Osteoblast (primary cell): Measurements from ENCODE around the gene CEP70. TPM values are rescaled to one million over a fixed set of nuclear protein-coding genes. Genes with fewer than 3 reads are reported as not detected.

Experiments used
- DNase-seq: peaks from one replicate; pipeline ENCODE4 v3.0.0; 2011; ENCODE audit warnings: low spot score, mixed read lengths; ENCODE audit not compliant: insufficient read length; ENCODE audit errors: missing footprints
- H2AFZ ChIP-seq: 2 replicates; pipeline ENCODE4 v1.6.0; 2011; ENCODE audit warnings: mild to moderate bottlenecking, low read length
- H3K27ac ChIP-seq: 2 replicates; pipeline ENCODE4 v1.5.1; 2011; ENCODE audit warnings: mild to moderate bottlenecking, low read depth, low read length, moderate library complexity
- H3K27me3 ChIP-seq: 2 replicates; pipeline ENCODE4 v1.6.0; 2012; ENCODE audit warnings: mild to moderate bottlenecking, control low read depth, inconsistent platforms, low read length, moderate library complexity; ENCODE audit not compliant: insufficient read depth
- H3K36me3 ChIP-seq: 2 replicates; pipeline ENCODE4 v1.5.1; 2011; ENCODE audit warnings: mild to moderate bottlenecking, low read length, control low read depth, moderate library complexity; ENCODE audit not compliant: insufficient read depth
- H3K4me1 ChIP-seq: 2 replicates; pipeline ENCODE4 v1.5.1; 2011; ENCODE audit warnings: mild to moderate bottlenecking, low read length, control low read depth, moderate library complexity; ENCODE audit not compliant: insufficient read depth
- H3K4me2 ChIP-seq: 2 replicates; pipeline ENCODE4 v1.6.0; 2011; ENCODE audit warnings: mild to moderate bottlenecking, low read length; ENCODE audit not compliant: insufficient read depth
- H3K4me3 ChIP-seq: fragments of 200-600 bp; sonication (generic); 3 replicates; pipeline ENCODE4 v1.5.1; 2012; ENCODE audit warnings: mild to moderate bottlenecking, low read length, inconsistent platforms; ENCODE audit not compliant: insufficient read depth
- H3K79me2 ChIP-seq: 2 replicates; pipeline ENCODE4 v1.6.0; 2012; ENCODE audit warnings: mild to moderate bottlenecking, low read length, control low read depth, inconsistent platforms; ENCODE audit not compliant: insufficient read depth
- H3K9me3 ChIP-seq: 2 replicates; pipeline ENCODE4 v1.5.1; 2011; ENCODE audit warnings: low read depth, low read length, control low read depth
- H4K20me1 ChIP-seq: 2 replicates; pipeline ENCODE4 v1.6.0; 2012; ENCODE audit warnings: mild to moderate bottlenecking, low read length, control low read depth; ENCODE audit not compliant: insufficient read depth
- CTCF ChIP-seq: IDR thresholded peaks from 2 replicates; pipeline ENCODE4 v1.5.1; 2011; ENCODE audit warnings: mild to moderate bottlenecking, low read depth, low read length, moderate library complexity; ENCODE audit errors: extremely low read depth
- total RNA-seq: library from RNA; depleted of rRNA; stranded (reverse); fragments of >200 nt; gene quantifications from 2 replicates; pipeline ENCODE4 v1.2.3, GENCODE V29; 2012

CEP70 gene
- total RNA-seq, 1 donor, result 51.0 TPM

DNA sequence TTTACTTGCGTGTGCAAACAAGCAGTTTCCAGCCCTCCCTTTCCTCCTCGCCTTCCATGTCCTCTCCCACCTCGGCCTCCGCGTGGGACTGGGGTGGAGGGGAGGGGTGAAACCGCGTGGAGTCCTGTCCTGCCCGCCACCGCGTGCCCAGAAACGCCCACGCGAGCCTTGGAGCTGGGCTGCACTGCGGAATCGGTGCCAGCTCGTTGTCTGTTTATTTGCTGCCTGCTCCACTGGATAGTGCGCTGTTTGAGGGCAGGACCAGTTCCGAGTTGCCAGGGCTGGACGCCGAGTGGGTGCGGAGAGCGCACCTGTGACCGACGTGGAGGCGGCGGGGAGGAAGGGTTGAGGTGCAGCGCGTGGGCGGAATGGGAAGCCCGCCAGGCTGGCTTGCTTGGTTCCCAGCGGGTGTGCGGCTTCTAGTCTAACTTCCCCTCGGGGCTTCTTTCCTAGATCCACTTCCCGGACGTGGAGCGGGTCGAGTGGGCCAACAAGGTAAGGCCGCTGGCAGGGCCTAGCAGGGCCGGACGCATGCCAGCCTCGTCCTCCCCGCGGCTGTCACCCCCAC, 142.4 kb downstream of the CEP70 start:
- Histone ChIP-seq H3K79me2 (no peaks in the 10 kb centered on the region), H3K27me3 (no peaks in the 10 kb centered on the region), H3K4me3 (no peak overlapping the region), H4K20me1 (no peaks in the 10 kb centered on the region), H3K36me3 (no peaks in the 10 kb centered on the region), H3K4me1 (no peaks in the 10 kb centered on the region), H3K4me2 (no peak overlapping the region), H2AFZ (no peak overlapping the region), H3K9me3 (no peaks in the 10 kb centered on the region), H3K27ac (no peak overlapping the region)
- TF ChIP-seq CTCF, result no peak
- DNase-seq, result peak; percentile 49

DNA sequence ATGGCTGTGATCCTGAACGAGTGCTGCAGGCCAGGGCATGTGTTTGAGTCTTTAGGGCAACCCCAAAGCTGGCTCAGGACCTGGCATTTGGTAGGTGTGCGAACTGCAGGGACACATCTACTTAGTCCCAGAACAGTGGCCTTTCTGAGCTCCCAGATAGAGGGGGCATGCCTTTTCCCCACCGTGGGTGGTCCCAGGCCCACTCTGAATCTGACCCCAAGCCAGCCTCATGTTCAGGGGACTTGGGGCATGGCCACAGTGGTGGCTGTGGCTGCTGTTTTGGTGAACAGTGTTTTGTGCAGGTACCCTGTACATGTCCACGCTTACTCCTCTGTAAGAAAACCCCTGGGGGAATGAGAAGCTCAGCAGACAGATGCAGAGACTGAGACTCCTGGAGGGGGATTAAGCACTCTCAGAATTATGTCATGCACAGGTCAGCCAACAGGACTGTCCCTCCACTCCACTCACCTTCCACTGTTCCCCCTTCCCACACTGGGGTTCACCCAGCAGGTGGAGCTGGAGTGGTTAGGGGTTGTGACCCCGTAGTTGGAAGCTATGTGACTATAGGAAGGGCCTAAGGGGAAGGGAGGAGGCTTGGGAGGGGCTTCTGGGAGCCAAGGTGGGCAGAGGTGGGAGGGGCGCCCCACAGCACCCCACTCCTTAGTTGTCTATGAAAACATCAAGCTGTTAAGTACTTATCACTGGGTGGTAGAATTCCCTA, 143.2 kb downstream of the CEP70 start:
- TF ChIP-seq CTCF, result no peak
- no peaks in the 10 kb centered on the region for H3K79me2 ChIP-seq

GRCh38 chr3:138450181-138450580, 143.9 kb downstream of the CEP70 start:
- no peak for DNase-seq
- no peaks in the 10 kb centered on the region for H3K9me3 ChIP-seq
- no peaks in the 10 kb centered on the region for H4K20me1 ChIP-seq
- no peak overlapping the region for H3K27ac ChIP-seq
- no peaks in the 10 kb centered on the region for H3K79me2 ChIP-seq
- no peaks in the 10 kb centered on the region for H3K4me1 ChIP-seq
- no peaks in the 10 kb centered on the region for H3K36me3 ChIP-seq
- no peak for TF ChIP-seq CTCF
- no peak overlapping the region for H3K4me2 ChIP-seq
- H2AFZ ChIP-seq, result no peak overlapping the region
- no peak overlapping the region for H3K4me3 ChIP-seq
- no peaks in the 10 kb centered on the region for H3K27me3 ChIP-seq

More for the DNA sequence above, 143.2 kb downstream of the CEP70 start:
- Histone ChIP-seq H3K4me3 (no peak overlapping the region), H3K27ac (no peak overlapping the region), H3K9me3 (no peaks in the 10 kb centered on the region), H3K4me1 (no peaks in the 10 kb centered on the region), H3K36me3 (no peaks in the 10 kb centered on the region), H3K4me2 (no peak overlapping the region), H4K20me1 (no peaks in the 10 kb centered on the region), H2AFZ (no peak overlapping the region), H3K27me3 (no peaks in the 10 kb centered on the region)
- no peak for DNase-seq

DNA sequence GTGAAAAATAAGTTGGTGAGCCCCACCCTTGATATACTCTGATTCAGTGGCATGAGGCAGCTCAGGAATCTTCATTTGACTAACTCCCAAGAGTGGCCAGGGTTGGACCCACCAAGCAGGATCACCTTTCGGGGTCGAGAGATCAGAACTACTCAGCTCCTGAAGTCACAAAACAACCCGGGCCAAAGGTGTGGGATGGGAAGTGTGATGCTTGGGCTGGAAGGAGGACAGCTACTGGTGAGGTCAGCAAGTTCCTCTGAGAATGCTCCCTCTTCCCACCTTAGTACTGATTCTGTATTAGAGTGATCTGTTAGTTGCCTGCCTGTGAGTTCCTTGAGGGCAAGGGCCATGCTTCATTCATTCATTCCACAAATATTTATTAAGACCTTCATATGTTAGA, 144.6 kb downstream of the CEP70 start:
- TF ChIP-seq CTCF, result no peak
- no peaks in the 10 kb centered on the region for H3K4me1 ChIP-seq
- no peaks in the 10 kb centered on the region for H3K36me3 ChIP-seq
- DNase-seq, result peak; percentile 46
- no peaks in the 10 kb centered on the region for H4K20me1 ChIP-seq
- no peaks in the 10 kb centered on the region for H3K9me3 ChIP-seq
- no peaks in the 10 kb centered on the region for H3K27me3 ChIP-seq
- no peak overlapping the region for H3K4me3 ChIP-seq
- no peaks in the 10 kb centered on the region for H3K79me2 ChIP-seq
- no peak overlapping the region for H2AFZ ChIP-seq
- no peak overlapping the region for H3K4me2 ChIP-seq
- no peak overlapping the region for H3K27ac ChIP-seq
